ENCODE data around the gene KATNAL2. TPM values are rescaled to one million over a fixed set of nuclear protein-coding genes. Genes with fewer than 3 reads are reported as not detected.

KATNAL2 gene
- 33.0 TPM for polyA plus RNA-seq (2013, experiment 1 of 2)
- 34.7 TPM for polyA plus RNA-seq (2013, experiment 2 of 2)

GRCh38 chr18:46917108-46917802, at the start of gene KATNAL2, which contains the start of gene PIAS2:
KATNAL2 (plus strand) TSS chr18:46917602; CDS start chr18:46946873, 29,271 bp downstream.
PIAS2 (minus strand) TSS chr18:46917507; CDS start chr18:46917345, 162 bp downstream.
- Histone ChIP-seq H2BK120ac (ENCODE audit: low read depth, low read length) (no peak within 1 kb of the TSS), H3K23ac (ENCODE audit: low read depth, low read length, poor library complexity) (peak within 1 kb of the TSS; percentile 98), H3K18ac (ENCODE audit: low read length) (peak within 1 kb of the TSS; percentile 98), H3K14ac (ENCODE audit: low read length) (no peak within 1 kb of the TSS), H3K4ac (ENCODE audit: low read length) (no peak within 1 kb of the TSS), H3K9ac (ENCODE audit: low read depth, low read length, poor library complexity) (peak within 1 kb of the TSS; percentile 95), H3K4me2 (ENCODE audit: insufficient read depth, low read length, poor library complexity, severe bottlenecking) (peak within 1 kb of the TSS; percentile 81), H4K8ac (ENCODE audit: low read depth, low read length) (no peak within 1 kb of the TSS), H3K4me3 (ENCODE audit: low read length in 2 of 2) (peak within 1 kb of the TSS; percentile 90 to 98), H2BK12ac (ENCODE audit: low read length) (no peak within 1 kb of the TSS), H3K36me3 (replicated peaks in 1 of 2; ENCODE audit: control insufficient read depth in 2 of 2, insufficient read depth in 2 of 2, low read length in 2 of 2) (no peaks in the 10 kb centered on the region), H3K4me1 (ENCODE audit: control insufficient read depth in 2 of 2, insufficient read depth in 1 of 2, low read depth in 1 of 2, low read length in 2 of 2) (peaks cover 9 to 10% of the 10 kb centered on the region in 2 donors), H3K27ac (replicated peaks; ENCODE audit: low read length) (no peak within 1 kb of the TSS), H3K79me1 (ENCODE audit: low read depth, low read length) (peaks cover 3% of the 10 kb centered on the region), H2BK5ac (ENCODE audit: low read length) (peak within 1 kb of the TSS; percentile 85), H2BK15ac (ENCODE audit: low read length) (no peak within 1 kb of the TSS), H3K27me3 (ENCODE audit: control insufficient read depth in 3 of 3, insufficient read depth in 3 of 3, low read depth in 1 of 3, low read length in 3 of 3) (no peaks in the 10 kb centered on the region), H3K9me3 (replicated peaks in 1 of 2; ENCODE audit: control insufficient read depth in 2 of 2, insufficient read depth in 1 of 2, low read depth in 1 of 2, low read length in 2 of 2) (no peaks in the 10 kb centered on the region), H4K91ac (ENCODE audit: low read depth, low read length, poor library complexity) (no peak within 1 kb of the TSS), H2AK5ac (ENCODE audit: low read depth, low read length) (no peak within 1 kb of the TSS), H2AFZ (ENCODE audit: low read length) (peak within 1 kb of the TSS; percentile 98)
- peak; percentile 73 for DNase-seq (ENCODE audit: low spot score)
- WGBS, 2 donors (ENCODE audit: extremely low coverage in 2 of 2, insufficient read length in 2 of 2, insufficient replicate concordance in 1 of 2) = no CpG with 5 or more reads among the region's 107 CpGs

GRCh38 chr18:46868169-46868921, 49.1 kb upstream of the KATNAL2 start:
- H3K4me2 ChIP-seq (ENCODE audit: insufficient read depth, low read length, poor library complexity, severe bottlenecking) = no peak overlapping the region
- no peaks in the 10 kb centered on the region for H3K27me3 ChIP-seq (ENCODE audit: control insufficient read depth in 3 of 3, insufficient read depth in 3 of 3, low read depth in 1 of 3, low read length in 3 of 3)
- no peak overlapping the region for H3K27ac ChIP-seq (replicated peaks; ENCODE audit: low read length)
- no peak overlapping the region for H3K9ac ChIP-seq (ENCODE audit: low read depth, low read length, poor library complexity)
- WGBS, 2 donors (ENCODE audit: extremely low coverage in 2 of 2, insufficient read length in 2 of 2, insufficient replicate concordance in 1 of 2) = no CpG with 5 or more reads among the region's 11 CpGs
- no peak overlapping the region for H2BK15ac ChIP-seq (ENCODE audit: low read length)
- no peak overlapping the region for H3K4ac ChIP-seq (ENCODE audit: low read length)
- DNase-seq (ENCODE audit: low spot score) = no peak
- H3K23ac ChIP-seq (ENCODE audit: low read depth, low read length, poor library complexity) = no peak overlapping the region
- no peak overlapping the region for H2BK120ac ChIP-seq (ENCODE audit: low read depth, low read length)
- no peak overlapping the region for H4K8ac ChIP-seq (ENCODE audit: low read depth, low read length)
- H3K79me1 ChIP-seq (ENCODE audit: low read depth, low read length) = no peaks in the 10 kb centered on the region
- peaks cover 11 to 22% of the 10 kb centered on the region in 2 donors for H3K9me3 ChIP-seq (replicated peaks in 1 of 2; ENCODE audit: control insufficient read depth in 2 of 2, insufficient read depth in 1 of 2, low read depth in 1 of 2, low read length in 2 of 2)
- H4K91ac ChIP-seq (ENCODE audit: low read depth, low read length, poor library complexity) = no peak overlapping the region
- H3K14ac ChIP-seq (ENCODE audit: low read length) = no peak overlapping the region
- no peak overlapping the region for H2AFZ ChIP-seq (ENCODE audit: low read length)
- peaks cover 0 to 2% of the 10 kb centered on the region in 2 donors for H3K36me3 ChIP-seq (replicated peaks in 1 of 2; ENCODE audit: control insufficient read depth in 2 of 2, insufficient read depth in 2 of 2, low read length in 2 of 2)
- no peak overlapping the region for H3K4me3 ChIP-seq (ENCODE audit: low read length in 2 of 2)
- H2BK5ac ChIP-seq (ENCODE audit: low read length) = no peak overlapping the region
- H2BK12ac ChIP-seq (ENCODE audit: low read length) = no peak overlapping the region
- H3K4me1 ChIP-seq (ENCODE audit: control insufficient read depth in 2 of 2, insufficient read depth in 1 of 2, low read depth in 1 of 2, low read length in 2 of 2) = no peaks in the 10 kb centered on the region
- H2AK5ac ChIP-seq (ENCODE audit: low read depth, low read length) = no peak overlapping the region
- no peak overlapping the region for H3K18ac ChIP-seq (ENCODE audit: low read length)

- no peak overlapping the region for H2AK5ac ChIP-seq (ENCODE audit: low read depth, low read length)
- H2BK5ac ChIP-seq (ENCODE audit: low read length) = no peak overlapping the region
- H3K4me3 ChIP-seq (ENCODE audit: low read length in 2 of 2) = no peak overlapping the region
- no peak overlapping the region for H3K4me2 ChIP-seq (ENCODE audit: insufficient read depth, low read length, poor library complexity, severe bottlenecking)
- WGBS, 2 donors (ENCODE audit: extremely low coverage in 2 of 2, insufficient read length in 2 of 2, insufficient replicate concordance in 1 of 2) = no CpG with 5 or more reads among the region's 15 CpGs
- H2BK15ac ChIP-seq (ENCODE audit: low read length) = no peak overlapping the region
- no peak overlapping the region for H3K4ac ChIP-seq (ENCODE audit: low read length)
- H2AFZ ChIP-seq (ENCODE audit: low read length) = no peak overlapping the region
- H3K27me3 ChIP-seq (ENCODE audit: control insufficient read depth in 3 of 3, insufficient read depth in 3 of 3, low read depth in 1 of 3, low read length in 3 of 3) = no peaks in the 10 kb centered on the region
- no peak for DNase-seq (ENCODE audit: low spot score)
- H4K8ac ChIP-seq (ENCODE audit: low read depth, low read length) = no peak overlapping the region
- no peak overlapping the region for H3K18ac ChIP-seq (ENCODE audit: low read length)
- H3K79me1 ChIP-seq (ENCODE audit: low read depth, low read length) = no peaks in the 10 kb centered on the region
- H3K27ac ChIP-seq (replicated peaks; ENCODE audit: low read length) = no peak overlapping the region
- H3K9ac ChIP-seq (ENCODE audit: low read depth, low read length, poor library complexity) = no peak overlapping the region
- H3K36me3 ChIP-seq (replicated peaks in 1 of 2; ENCODE audit: control insufficient read depth in 2 of 2, insufficient read depth in 2 of 2, low read length in 2 of 2) = peaks cover 2 to 6% of the 10 kb centered on the region in 2 donors
- H3K14ac ChIP-seq (ENCODE audit: low read length) = no peak overlapping the region
- H3K23ac ChIP-seq (ENCODE audit: low read depth, low read length, poor library complexity) = no peak overlapping the region
- no peak overlapping the region for H4K91ac ChIP-seq (ENCODE audit: low read depth, low read length, poor library complexity)
- peaks cover 11 to 38% of the 10 kb centered on the region in 2 donors for H3K9me3 ChIP-seq (replicated peaks in 1 of 2; ENCODE audit: control insufficient read depth in 2 of 2, insufficient read depth in 1 of 2, low read depth in 1 of 2, low read length in 2 of 2)
- no peaks in the 10 kb centered on the region for H3K4me1 ChIP-seq (ENCODE audit: control insufficient read depth in 2 of 2, insufficient read depth in 1 of 2, low read depth in 1 of 2, low read length in 2 of 2)
- no peak overlapping the region for H2BK120ac ChIP-seq (ENCODE audit: low read depth, low read length)
- H2BK12ac ChIP-seq (ENCODE audit: low read length) = no peak overlapping the region
Observed at GRCh38 chr18:46877329-46877987, 39.9 kb upstream of the KATNAL2 start.

All from neuronal stem cell (in vitro differentiated cells).